Bronchial epithelial cell (primary cell): ENCODE results near the gene IGF2BP1. TPM values are rescaled to one million over a fixed set of nuclear protein-coding genes. Genes with fewer than 3 reads are reported as not detected.
"Not testable (repeated sequence)": the region's sequence is repeated elsewhere in the genome, so short reads cannot be mapped to it uniquely, and the experiment has no call there.

Experiments
- DNase-seq: peaks from one replicate; pipeline ENCODE4 v3.0.0-alpha.2; 2010; ENCODE audit warnings: low read depth
- FAIRE-seq: peaks from 2 replicates; lab custom pipeline; 2011; peaks lifted over from hg19 to GRCh38; lab: Jason Lieb, UNC
- H3K27me3 ChIP-seq: 2 replicates; pipeline ENCODE4 v1.5.1; 2011; ENCODE audit warnings: low read length; ENCODE audit not compliant: control insufficient read depth, insufficient read depth
- H3K36me3 ChIP-seq: 2 replicates; pipeline ENCODE4 v1.5.1; 2011; ENCODE audit warnings: low read length; ENCODE audit not compliant: control insufficient read depth, insufficient read depth
- H3K4me3 ChIP-seq: 2 replicates; pipeline ENCODE4 v1.5.1; 2011; ENCODE audit warnings: mild to moderate bottlenecking, low read depth, low read length, control low read depth
- CTCF ChIP-seq: IDR thresholded peaks from 2 replicates; pipeline ENCODE4 v1.5.1; 2011; ENCODE audit warnings: mild to moderate bottlenecking, moderate library complexity, low read length, control low read depth, inconsistent platforms; ENCODE audit not compliant: insufficient read depth, severe bottlenecking
- total RNA-seq: library from RNA; depleted of rRNA; stranded (reverse); fragments of >200 nt; gene quantifications from 2 replicates; pipeline ENCODE4 v1.2.1, GENCODE V29; 2014

The IGF2BP1 gene
- total RNA-seq, 1 donor from 2014 or later, result not detected

- H3K4me3 ChIP-seq, result no peak overlapping the region
- H3K27me3 ChIP-seq, result peaks cover 23% of the 10 kb centered on the region
- no peak for TF ChIP-seq CTCF
- H3K36me3 ChIP-seq, result no peaks in the 10 kb centered on the region
- FAIRE-seq (no peak), DNase-seq (no peak)
Measured at GRCh38 chr17:49018748-49019147, 21.6 kb downstream of the IGF2BP1 start.

GRCh38 chr17:49020609-49021008 lies 23.4 kb downstream of the IGF2BP1 start:
- Histone ChIP-seq H3K36me3 (no peaks in the 10 kb centered on the region), H3K4me3 (no peak overlapping the region), H3K27me3 (peaks cover 9% of the 10 kb centered on the region)
- FAIRE-seq (peak; percentile 58), DNase-seq (no peak)
- no peak for TF ChIP-seq CTCF

- H3K4me3 ChIP-seq, result no peak overlapping the region
- DNase-seq (no peak), FAIRE-seq (no peak)
- no peaks in the 10 kb centered on the region for H3K36me3 ChIP-seq
- H3K27me3 ChIP-seq, result peaks cover 2% of the 10 kb centered on the region
- no peak for TF ChIP-seq CTCF
Measured at GRCh38 chr17:49021095-49021767, 24.0 kb downstream of the IGF2BP1 start.

- DNase-seq (no peak), FAIRE-seq (no peak)
- TF ChIP-seq CTCF, result no peak
- no peaks in the 10 kb centered on the region for H3K36me3 ChIP-seq
- H3K4me3 ChIP-seq, result no peak overlapping the region
- H3K27me3 ChIP-seq, result no peaks in the 10 kb centered on the region
Measured at GRCh38 chr17:49021768-49022103, 24.6 kb downstream of the IGF2BP1 start.

GRCh38 chr17:49022391-49022941 lies 25.3 kb downstream of the IGF2BP1 start:
- TF ChIP-seq CTCF, result no peak
- DNase-seq, result peak; percentile 39
- H3K27me3 ChIP-seq, result no peaks in the 10 kb centered on the region
- no peaks in the 10 kb centered on the region for H3K36me3 ChIP-seq
- no peak for FAIRE-seq
- H3K4me3 ChIP-seq, result no peak overlapping the region

- Histone ChIP-seq H3K36me3 (no peaks in the 10 kb centered on the region), H3K27me3 (no peaks in the 10 kb centered on the region), H3K4me3 (no peak overlapping the region)
- FAIRE-seq (no peak), DNase-seq (no peak)
- TF ChIP-seq CTCF, result no peak
Measured at GRCh38 chr17:49024523-49024922, 27.3 kb downstream of the IGF2BP1 start.

- not testable (repeated sequence) for FAIRE-seq, DNase-seq, H3K27me3 ChIP-seq
Measured at GRCh38 chr17:49026447-49026846, 29.3 kb downstream of the IGF2BP1 start.

More at GRCh38 chr17:49026447-49026846, 29.3 kb downstream of the IGF2BP1 start:
- H3K36me3 ChIP-seq, H3K4me3 ChIP-seq: not testable (repeated sequence)
